NCI-H187 (cell line): ENCODE results near the gene MSTO1.
"Not testable (repeated sequence)": the region's sequence is repeated elsewhere in the genome, so short reads cannot be mapped to it uniquely, and the experiment has no call there.

Experiments used
- DNase-seq, 2 experiments: peaks; one replicate each; lab custom pipeline; 2025; lab: John Stamatoyannopoulos, UW

The MSTO1 gene

GRCh38 chr1:155613226-155613625, 3.2 kb downstream of the MSTO1 start:
- DNase-seq: not testable (repeated sequence)

- no peak for DNase-seq
Observed at GRCh38 chr1:155622191-155622590, 12.2 kb downstream of the MSTO1 start.

- no peak for DNase-seq
Observed at GRCh38 chr1:155623357-155623756, 13.3 kb downstream of the MSTO1 start.

- DNase-seq: not testable (repeated sequence)
Observed at GRCh38 chr1:155626428-155626827, 16.4 kb downstream of the MSTO1 start.

GRCh38 chr1:155636397-155637153, 26.6 kb downstream of the MSTO1 start:
- DNase-seq: no peak

- no peak for DNase-seq
Observed at GRCh38 chr1:155640367-155640766, 30.3 kb downstream of the MSTO1 start.

GRCh38 chr1:155642559-155643180, 32.7 kb downstream of the MSTO1 start:
- not testable (repeated sequence) for DNase-seq

GRCh38 chr1:155643230-155643629, 33.2 kb downstream of the MSTO1 start:
- DNase-seq: no peak

GRCh38 chr1:155645034-155645598, 35.1 kb downstream of the MSTO1 start:
- DNase-seq: no peak

- no peak for DNase-seq
Observed at GRCh38 chr1:155645648-155646047, 35.6 kb downstream of the MSTO1 start.

GRCh38 chr1:155646307-155646706, 36.3 kb downstream of the MSTO1 start:
- DNase-seq: no peak

GRCh38 chr1:155648207-155649147, 38.5 kb downstream of the MSTO1 start:
- DNase-seq: peak in 1 of 2 experiments; percentile 26

GRCh38 chr1:155649676-155650075, 39.7 kb downstream of the MSTO1 start:
- DNase-seq: no peak

GRCh38 chr1:155650231-155650757, 40.3 kb downstream of the MSTO1 start:
- no peak for DNase-seq

- DNase-seq: no peak
Observed at GRCh38 chr1:155651861-155652661, 42.0 kb downstream of the MSTO1 start.

- no peak for DNase-seq
Observed at GRCh38 chr1:155652951-155653350, 42.9 kb downstream of the MSTO1 start.

GRCh38 chr1:155657463-155657862, 47.4 kb downstream of the MSTO1 start:
- no peak for DNase-seq

- not testable (repeated sequence) for DNase-seq
Observed at GRCh38 chr1:155661239-155661638, 51.2 kb downstream of the MSTO1 start.
